Transverse colon (tissue), 4 donors: ENCODE measurements around the gene KCNJ6. TPM values are rescaled to one million over a fixed set of nuclear protein-coding genes. Genes with fewer than 3 reads are reported as not detected.

Experiments
- DNase-seq: peaks from one replicate; pipeline ENCODE4 v3.0.0-alpha.2; 2019
- H3K27ac ChIP-seq, 4 donors: fragments of 200-600 bp; sonication (generic); 2 replicates each; pipeline ENCODE4 v1.5.1; 2016 to 2018; ENCODE audit warnings: inconsistent platforms in 4 of 4
- H3K27me3 ChIP-seq: fragments of 200-600 bp; sonication (generic); 2 replicates; pipeline ENCODE4 v1.5.1; 2017; ENCODE audit warnings: inconsistent platforms
- H3K36me3 ChIP-seq, 4 donors: fragments of 200-600 bp; sonication (generic); 2 replicates each; pipeline ENCODE4 v1.5.1; 2017 to 2019; ENCODE audit warnings: inconsistent platforms in 4 of 4
- H3K4me1 ChIP-seq, 4 donors: fragments of 200-600 bp; sonication (generic); 2 replicates each; pipeline ENCODE4 v1.5.1; 2017 to 2020; ENCODE audit warnings: inconsistent platforms in 4 of 4
- H3K4me3 ChIP-seq, 4 donors: fragments of 200-600 bp; sonication (generic); 1 replicate in 1 of 4; 2 replicates in 3 of 4; pipeline versions ENCODE4 v1.5.1 to v1.6.1; 2017 to 2019; ENCODE audit warnings: inconsistent platforms in 4 of 4
- H3K9me3 ChIP-seq, 2 donors: fragments of 200-600 bp; sonication (generic); 2 replicates each; pipeline ENCODE4 v1.5.1; 2017 to 2019; ENCODE audit warnings: inconsistent platforms in 2 of 2
- CTCF ChIP-seq, 5 experiments: fragments of 200-600 bp in 3 of 5; fragments of 450-650 bp in 2 of 5; sonication (generic) in 3 of 5; IDR thresholded peaks; 1 replicate in 2 of 5; 2 replicates in 3 of 5; pipeline ENCODE4 v1.5.1; 2016 to 2017; ENCODE audit warnings: antibody characterized with exemption in 5 of 5, inconsistent platforms in 3 of 5, mild to moderate bottlenecking in 2 of 5, moderate library complexity in 1 of 5
- EP300 ChIP-seq: sonication (generic); formaldehyde crosslinking; IDR thresholded peaks from one replicate; pipeline ENCODE4 v1.6.1; 2017; ENCODE audit warnings: antibody characterized with exemption, low read depth
- POLR2A ChIP-seq: fragments of 450-650 bp; IDR thresholded peaks from one replicate; pipeline ENCODE4 v1.6.1; 2016; ENCODE audit warnings: antibody characterized with exemption, mild to moderate bottlenecking, moderate library complexity
- POLR2AphosphoS5 ChIP-seq, 3 donors: sonication (generic); formaldehyde crosslinking; IDR thresholded peaks; one replicate each; pipeline ENCODE4 v1.6.1; 2016; ENCODE audit warnings: antibody characterized with exemption in 3 of 3
- whole genome bisulfite sequencing, 2 donors: methylation state at CpG; one replicate each; pipeline ENCODE4 v1.1.5; 2018; ENCODE audit warnings: low coverage in 1 of 2; 5-methylcytosine and 5-hydroxymethylcytosine counted together
- in situ Hi-C, 4 donors: fragments of 200-750 bp; cut with MboI; loops; one replicate each; pipeline versions ENCODE4 v1.15.0 to v1.15.1; 2017; ENCODE audit warnings: low sequenced_read_pairs in 3 of 4, low pct_ligation_motif_present in 1 of 4, low pct_unique_long_range_greater_than_20kb in 1 of 4
- intact Hi-C: fragments of 100-400 bp; cut with DNase I; formaldehyde crosslinking; loops from one replicate; pipeline ENCODE4 v1.15.1; 2023; ENCODE audit warnings: low total_unique reads
- total RNA-seq, 4 donors: library from RNA; depleted of rRNA; stranded (reverse); fragments of >200 nt; gene quantifications; one replicate each; pipeline ENCODE4 v1.1.0, GENCODE V29; 2016

Gene KCNJ6
- total RNA-seq, 4 donors from 2014 or later: 0.14 to 0.16 TPM; not detected in 2

- 87 to 91% methylated on average over 3 to 7 of the region's 7 CpGs for WGBS, 2 donors
- Histone ChIP-seq H3K27me3 (no peaks in the 10 kb centered on the region), H3K4me3 (no peak overlapping the region), H3K9me3 (no peaks in the 10 kb centered on the region), H3K27ac (no peak overlapping the region), H3K4me1 (no peaks in the 10 kb centered on the region), H3K36me3 (no peaks in the 10 kb centered on the region)
- in situ Hi-C loops (no loop called here), intact Hi-C loops (no loop called here)
- no peak for DNase-seq
- TF ChIP-seq EP300 (no peak), POLR2AphosphoS5 (IDR thresholded peaks at IDR 0.05) (no peak), POLR2A (no peak), CTCF (IDR thresholded peaks at IDR 0.05) (no peak)
These were observed 296.7 kb downstream of the KCNJ6 start for GRCh38 chr21:37619464-37619974.

GRCh38 chr21:37618081-37618480, 298.2 kb downstream of the KCNJ6 start:
- Histone ChIP-seq H3K36me3 (no peaks in the 10 kb centered on the region), H3K4me1 (no peaks in the 10 kb centered on the region), H3K27me3 (no peaks in the 10 kb centered on the region), H3K4me3 (no peak overlapping the region), H3K27ac (no peak overlapping the region), H3K9me3 (no peaks in the 10 kb centered on the region)
- intact Hi-C loops (no loop called here), in situ Hi-C loops (no loop called here)
- TF ChIP-seq POLR2A (no peak), CTCF (IDR thresholded peaks at IDR 0.05) (no peak), EP300 (no peak), POLR2AphosphoS5 (IDR thresholded peaks at IDR 0.05) (no peak)
- 81 to 89% methylated on average over 4 to 7 of the region's 7 CpGs for WGBS, 2 donors
- no peak for DNase-seq

- Histone ChIP-seq H3K4me3 (no peak overlapping the region), H3K27ac (no peak overlapping the region), H3K4me1 (no peaks in the 10 kb centered on the region), H3K27me3 (no peaks in the 10 kb centered on the region), H3K36me3 (no peaks in the 10 kb centered on the region), H3K9me3 (no peaks in the 10 kb centered on the region)
- intact Hi-C loops: no loop called here
- TF ChIP-seq POLR2A (no peak), EP300 (no peak), POLR2AphosphoS5 (IDR thresholded peaks at IDR 0.05) (no peak), CTCF (IDR thresholded peaks at IDR 0.05) (no peak)
- 77 to 94% methylated on average over 3 to 6 of the region's 6 CpGs for WGBS, 2 donors
- in situ Hi-C loops: no loop called here
- DNase-seq: no peak
These were observed 300.3 kb downstream of the KCNJ6 start for GRCh38 chr21:37615962-37616361.

- no peaks in the 10 kb centered on the region for H3K9me3 ChIP-seq
- H3K4me3 ChIP-seq: no peak overlapping the region
- 74 to 78% methylated on average over 7 to 11 of the region's 11 CpGs for WGBS, 2 donors
- H3K27me3 ChIP-seq: no peaks in the 10 kb centered on the region
- H3K27ac ChIP-seq: no peak overlapping the region
- no peak for DNase-seq
- in situ Hi-C loops (no loop called here), intact Hi-C loops (no loop called here)
- no peaks in the 10 kb centered on the region for H3K4me1 ChIP-seq
- no peaks in the 10 kb centered on the region for H3K36me3 ChIP-seq
- no peak for TF ChIP-seq POLR2AphosphoS5 (IDR thresholded peaks at IDR 0.05)
- no peak for TF ChIP-seq CTCF (IDR thresholded peaks at IDR 0.05)
- TF ChIP-seq POLR2A: no peak
- TF ChIP-seq EP300: no peak
These were observed 301.8 kb downstream of the KCNJ6 start for GRCh38 chr21:37614351-37614875.
